IPS-15b (cell line): ENCODE results near the gene WASF2.

Experiments used
- H3K27me3 ChIP-seq: one replicate; pipeline ENCODE4 v1.6.1; 2013; ENCODE audit warnings: low read length; ENCODE audit not compliant: control insufficient read depth, insufficient read depth
- H3K36me3 ChIP-seq: one replicate; pipeline ENCODE4 v1.6.1; 2013; ENCODE audit warnings: low read length; ENCODE audit not compliant: control insufficient read depth, insufficient read depth
- H3K4me1 ChIP-seq: one replicate; pipeline ENCODE4 v1.6.1; 2013; ENCODE audit warnings: mild to moderate bottlenecking, low read length; ENCODE audit not compliant: control insufficient read depth, insufficient read depth
- H3K4me3 ChIP-seq: one replicate; pipeline ENCODE4 v1.5.1; 2013; ENCODE audit warnings: low read depth, low read length
- H3K9ac ChIP-seq: one replicate; pipeline ENCODE4 v1.6.1; 2013; ENCODE audit warnings: low read depth, mild to moderate bottlenecking, low read length
- H3K9me3 ChIP-seq: one replicate; pipeline ENCODE4 v1.6.1; 2013; ENCODE audit warnings: mild to moderate bottlenecking, low read length; ENCODE audit not compliant: control insufficient read depth, insufficient read depth

Gene WASF2

DNA sequence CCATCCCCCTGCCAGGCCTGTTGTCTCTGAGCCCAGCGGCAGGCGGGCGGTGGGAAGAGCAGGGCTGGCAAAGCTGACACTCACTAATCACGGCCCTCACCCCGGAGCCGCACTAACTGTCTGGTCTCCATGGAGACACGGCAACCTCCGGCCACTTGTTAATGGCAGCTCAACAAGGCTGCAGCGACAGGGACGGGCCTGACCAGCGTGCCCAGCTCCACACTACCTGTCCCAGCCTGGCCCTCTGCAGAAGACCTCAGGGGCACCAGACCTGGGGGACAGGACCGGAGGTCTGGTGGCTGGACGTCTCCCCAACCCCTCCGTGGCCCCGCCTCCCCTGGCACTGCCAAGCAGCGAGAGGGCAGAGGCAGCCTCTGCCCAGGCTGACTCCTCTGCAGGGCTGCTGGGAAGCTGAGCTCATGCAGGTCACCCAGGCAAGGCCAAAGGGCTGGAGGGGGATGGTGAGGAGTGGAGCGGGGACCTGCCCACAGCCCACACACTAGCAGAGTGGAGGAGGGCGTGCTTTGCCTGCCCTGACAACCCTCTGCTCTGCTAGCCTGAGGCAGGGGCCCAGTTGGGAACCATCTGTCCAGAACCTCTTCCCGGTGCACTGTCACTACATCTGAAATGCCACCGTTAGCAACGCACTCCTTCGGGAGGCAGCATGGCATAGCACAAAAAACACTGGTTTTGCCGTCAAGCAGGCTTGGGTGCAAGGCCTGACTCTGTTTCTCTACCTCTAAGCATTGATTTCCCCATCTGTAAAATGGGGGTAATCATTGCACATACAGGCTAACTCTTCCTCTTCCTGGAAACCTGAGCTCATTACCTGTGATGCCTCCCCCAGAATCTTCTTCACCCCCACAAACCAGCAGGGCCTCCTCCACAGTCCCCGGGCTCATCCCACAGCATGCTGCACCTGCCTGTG lies 29.6 kb upstream of the WASF2 start:
- H3K4me3 ChIP-seq = no peak overlapping the region
- no peak overlapping the region for H3K9ac ChIP-seq
- H3K27me3 ChIP-seq = no peaks in the 10 kb centered on the region
- no peaks in the 10 kb centered on the region for H3K9me3 ChIP-seq
- H3K4me1 ChIP-seq = peaks cover 17% of the 10 kb centered on the region
- no peaks in the 10 kb centered on the region for H3K36me3 ChIP-seq

DNA sequence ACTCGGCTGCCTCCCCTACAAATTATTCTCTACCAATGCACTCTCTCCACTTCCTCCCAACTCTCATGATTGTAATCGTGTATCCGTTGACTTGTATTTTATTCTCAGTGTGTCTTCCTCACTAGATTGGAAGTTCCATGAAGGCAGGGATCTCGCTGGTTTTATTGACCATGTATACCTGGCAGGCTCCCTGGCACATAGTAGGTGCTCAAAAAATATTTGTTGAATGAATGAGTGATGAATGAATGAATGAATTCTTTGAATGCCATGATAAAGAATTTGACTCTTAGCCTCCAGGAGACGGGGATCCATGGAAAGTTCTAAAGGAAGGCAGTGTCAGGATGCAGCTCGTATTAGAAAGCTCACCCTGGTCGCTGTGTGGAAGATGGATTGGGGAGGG lies 28.8 kb upstream of the WASF2 start:
- H3K4me1 ChIP-seq = peaks cover 14% of the 10 kb centered on the region
- no peaks in the 10 kb centered on the region for H3K27me3 ChIP-seq
- no peak overlapping the region for H3K9ac ChIP-seq
- no peak overlapping the region for H3K4me3 ChIP-seq
- H3K36me3 ChIP-seq = no peaks in the 10 kb centered on the region
- H3K9me3 ChIP-seq = no peaks in the 10 kb centered on the region

DNA sequence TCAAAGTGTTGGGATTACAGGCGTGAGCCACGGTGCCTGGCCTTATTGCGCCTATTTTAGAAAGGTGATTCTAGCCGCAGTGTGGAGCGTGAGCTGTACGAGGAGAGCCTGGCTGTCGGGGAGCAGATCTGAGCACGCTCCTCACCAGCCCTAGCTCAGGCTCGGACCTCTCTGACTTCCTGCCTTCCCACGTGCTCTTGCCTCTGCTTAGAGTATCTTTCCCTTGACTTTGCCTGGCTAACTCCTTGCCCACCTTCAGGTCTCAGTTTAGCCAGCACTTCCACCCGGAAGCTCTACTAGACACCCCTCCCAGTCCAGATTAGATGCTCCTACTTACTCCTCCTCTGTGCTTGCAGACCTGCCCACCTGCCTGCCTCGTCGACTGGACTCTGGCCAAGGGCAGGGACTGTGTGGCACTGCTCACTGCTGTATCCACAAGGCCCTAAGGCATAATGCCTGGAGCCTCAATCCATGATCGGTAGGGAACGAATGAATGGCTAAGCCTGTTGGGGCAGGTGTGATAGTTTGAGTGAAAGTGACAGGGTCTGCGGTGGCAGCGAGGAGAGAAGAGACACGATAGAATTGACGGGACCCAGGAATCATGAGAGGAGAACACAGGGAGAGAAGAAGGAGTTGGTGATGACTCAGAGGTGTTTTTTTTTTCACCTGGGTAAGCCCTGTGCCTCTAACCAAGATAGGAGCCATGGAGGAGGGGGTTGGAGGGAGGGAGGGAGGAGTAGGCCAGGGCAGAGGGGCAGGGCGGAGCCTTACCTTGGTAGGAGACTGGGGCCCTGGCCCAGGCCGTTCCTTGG lies 28.1 kb upstream of the WASF2 start:
- H3K27me3 ChIP-seq = no peaks in the 10 kb centered on the region
- H3K9me3 ChIP-seq = no peaks in the 10 kb centered on the region
- no peak overlapping the region for H3K9ac ChIP-seq
- no peak overlapping the region for H3K4me3 ChIP-seq
- peaks cover 7% of the 10 kb centered on the region for H3K4me1 ChIP-seq
- no peaks in the 10 kb centered on the region for H3K36me3 ChIP-seq

- Histone ChIP-seq H3K4me1 (peaks cover 4% of the 10 kb centered on the region), H3K27me3 (no peaks in the 10 kb centered on the region), H3K9me3 (no peaks in the 10 kb centered on the region), H3K4me3 (no peak overlapping the region), H3K36me3 (no peaks in the 10 kb centered on the region), H3K9ac (no peak overlapping the region)
These were observed 27.3 kb upstream of the WASF2 start for GRCh38 chr1:27517301-27517700.

DNA sequence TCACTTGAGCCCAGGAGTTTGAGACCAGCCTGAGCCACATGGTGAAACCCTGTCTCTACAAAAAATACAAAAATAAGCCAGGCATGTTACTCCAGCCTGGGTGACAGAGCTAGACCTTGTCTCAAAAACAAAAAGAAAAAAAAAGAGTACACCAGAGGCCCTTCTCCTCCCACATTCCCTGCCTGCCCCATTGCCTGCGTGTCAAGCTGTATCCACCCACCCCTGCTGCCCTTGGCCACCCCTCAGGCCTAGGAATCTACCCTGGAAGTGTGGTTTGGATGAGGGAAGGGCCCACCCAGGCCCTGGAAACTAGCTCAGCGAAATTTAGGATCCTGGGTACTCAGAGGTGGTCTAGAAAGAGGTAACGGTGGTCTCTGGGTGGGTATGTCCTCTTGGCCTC lies 25.7 kb upstream of the WASF2 start:
- no peaks in the 10 kb centered on the region for H3K9me3 ChIP-seq
- H3K9ac ChIP-seq = no peak overlapping the region
- H3K36me3 ChIP-seq = no peaks in the 10 kb centered on the region
- no peak overlapping the region for H3K4me3 ChIP-seq
- H3K4me1 ChIP-seq = peaks cover 4% of the 10 kb centered on the region
- no peaks in the 10 kb centered on the region for H3K27me3 ChIP-seq

- Histone ChIP-seq H3K9ac (no peak overlapping the region), H3K4me1 (peaks cover 7% of the 10 kb centered on the region), H3K4me3 (no peak overlapping the region), H3K36me3 (no peaks in the 10 kb centered on the region), H3K9me3 (no peaks in the 10 kb centered on the region), H3K27me3 (no peaks in the 10 kb centered on the region)
These were observed 24.0 kb upstream of the WASF2 start for GRCh38 chr1:27513958-27514357.

DNA sequence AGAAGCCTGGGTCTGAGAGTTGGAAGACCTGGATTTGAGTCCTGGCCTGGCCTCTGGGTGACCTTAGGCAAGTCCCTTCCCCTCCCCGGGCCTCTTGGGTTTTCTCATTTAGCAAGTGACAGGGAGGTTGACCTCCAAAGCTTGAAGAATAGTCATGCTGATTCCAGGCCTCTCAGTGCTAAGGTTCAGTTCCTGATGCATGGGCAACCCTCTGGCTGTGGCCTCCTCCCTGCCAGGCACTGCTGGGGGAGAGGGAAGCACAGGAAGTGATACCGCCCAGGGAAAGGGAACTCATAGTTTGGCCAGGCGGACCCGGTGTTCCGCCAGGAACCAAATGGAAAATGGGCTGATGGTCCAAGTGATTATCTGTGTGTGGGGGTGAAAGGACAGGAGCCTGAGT lies 23.6 kb upstream of the WASF2 start:
- H3K9me3 ChIP-seq = no peaks in the 10 kb centered on the region
- H3K4me1 ChIP-seq = peaks cover 5% of the 10 kb centered on the region

DNA sequence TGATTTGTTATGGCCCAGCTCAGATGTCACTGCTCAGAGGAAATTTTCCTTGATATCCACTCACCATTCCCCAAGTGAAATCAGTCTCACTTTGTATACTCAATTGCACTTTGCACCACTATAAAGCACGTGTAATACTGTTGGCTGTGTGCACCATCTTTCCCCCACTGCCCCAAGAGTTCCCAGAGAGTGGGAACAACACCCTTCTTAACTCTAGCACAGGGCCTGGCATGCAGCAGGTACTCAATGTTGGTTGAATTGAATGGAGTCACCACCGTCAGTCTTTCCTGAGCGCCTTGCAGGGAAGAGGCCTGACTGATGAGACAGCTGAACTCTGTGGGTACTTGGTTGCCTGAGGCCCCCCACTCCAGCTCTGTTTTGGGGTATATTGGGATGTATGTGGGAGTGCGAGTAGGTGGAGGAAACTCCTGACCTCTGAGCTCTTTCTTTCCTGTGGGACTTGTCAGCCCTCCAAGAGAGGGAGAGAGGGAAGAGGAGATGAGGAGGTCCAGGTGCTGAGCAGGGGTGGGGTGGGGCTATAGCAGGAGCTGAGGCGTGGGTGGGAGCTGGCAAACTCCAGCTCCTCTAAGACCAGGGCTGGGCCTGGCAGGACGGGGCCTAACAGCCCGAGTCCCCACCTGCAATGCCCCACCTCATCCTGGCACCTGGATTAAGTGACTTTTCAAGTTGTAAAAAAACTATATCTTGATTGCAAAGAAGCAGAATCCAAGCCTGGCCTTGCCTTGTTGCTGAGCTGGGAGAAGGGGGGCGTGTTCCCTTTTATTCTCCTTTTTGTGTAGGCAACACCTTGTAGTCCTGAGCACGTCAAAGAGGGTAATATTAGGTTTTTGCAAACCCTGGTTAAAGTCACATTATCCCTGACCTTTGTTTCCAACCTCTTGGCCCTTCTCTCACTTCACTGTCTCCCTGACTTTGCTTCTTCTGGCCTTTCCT lies 19.4 kb upstream of the WASF2 start:
- Histone ChIP-seq H3K9me3 (no peaks in the 10 kb centered on the region), H3K27me3 (no peaks in the 10 kb centered on the region), H3K36me3 (no peaks in the 10 kb centered on the region), H3K4me1 (peaks cover 4% of the 10 kb centered on the region), H3K9ac (no peak overlapping the region), H3K4me3 (no peak overlapping the region)

More for the DNA sequence above, 23.6 kb upstream of the WASF2 start:
- Histone ChIP-seq H3K9ac (no peak overlapping the region), H3K4me3 (no peak overlapping the region), H3K36me3 (no peaks in the 10 kb centered on the region), H3K27me3 (no peaks in the 10 kb centered on the region)

DNA sequence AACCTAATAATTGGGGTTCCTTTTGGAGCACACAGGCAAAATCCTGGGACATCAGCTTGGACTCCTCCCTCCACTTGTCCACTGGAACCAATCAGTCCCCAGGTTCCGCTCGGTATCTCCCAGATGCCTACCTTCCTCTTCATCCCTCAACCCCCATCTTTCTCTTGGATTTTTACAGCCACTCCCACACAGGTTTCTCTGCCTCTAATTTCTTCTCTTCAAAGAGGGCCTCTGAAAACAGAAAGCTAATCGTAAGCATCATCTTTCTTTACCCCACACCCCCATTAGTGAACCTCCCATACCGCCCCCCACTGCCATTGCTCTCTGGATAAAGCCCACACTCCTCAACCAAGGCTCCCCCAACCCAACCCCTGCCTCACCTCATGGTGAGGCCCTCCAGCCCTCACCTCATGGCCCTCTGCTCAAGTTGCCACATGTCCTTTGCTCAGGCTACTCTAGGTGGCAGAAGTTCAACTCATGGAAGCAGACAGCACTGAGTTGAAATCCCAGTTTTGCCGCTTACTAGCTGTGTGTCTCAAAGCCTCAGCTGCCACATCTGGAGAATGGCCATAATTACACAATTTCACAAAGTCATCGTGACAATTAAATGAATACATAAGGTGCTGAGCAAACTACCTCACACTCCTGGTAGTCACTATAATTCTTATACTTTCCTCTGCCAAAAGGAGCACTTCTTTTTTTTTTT lies 18.1 kb upstream of the WASF2 start:
- H3K27me3 ChIP-seq = no peaks in the 10 kb centered on the region
- no peak overlapping the region for H3K4me3 ChIP-seq
- H3K9ac ChIP-seq = no peak overlapping the region
- H3K4me1 ChIP-seq = peaks cover 6% of the 10 kb centered on the region
- H3K36me3 ChIP-seq = no peaks in the 10 kb centered on the region
- H3K9me3 ChIP-seq = no peaks in the 10 kb centered on the region

GRCh38 chr1:27506703-27507102 lies 16.7 kb upstream of the WASF2 start:
- H3K9ac ChIP-seq = no peak overlapping the region
- no peaks in the 10 kb centered on the region for H3K36me3 ChIP-seq
- H3K4me1 ChIP-seq = peaks cover 6% of the 10 kb centered on the region
- H3K9me3 ChIP-seq = no peaks in the 10 kb centered on the region
- no peak overlapping the region for H3K4me3 ChIP-seq
- H3K27me3 ChIP-seq = no peaks in the 10 kb centered on the region

DNA sequence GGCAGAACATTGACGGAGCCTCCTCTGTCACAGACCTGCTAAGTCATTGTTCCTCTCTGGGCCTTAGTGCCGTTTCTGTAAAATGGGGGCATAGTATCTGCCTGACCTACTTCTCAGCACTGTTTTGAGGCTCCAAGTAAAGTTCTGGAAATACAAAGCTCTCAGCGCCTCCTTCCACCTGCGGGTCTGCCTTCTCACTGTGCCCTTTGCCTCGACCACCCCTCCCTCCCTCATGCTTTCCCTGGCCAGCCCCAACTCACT lies 15.4 kb upstream of the WASF2 start:
- Histone ChIP-seq H3K27me3 (no peaks in the 10 kb centered on the region), H3K9ac (no peak overlapping the region), H3K9me3 (no peaks in the 10 kb centered on the region), H3K4me1 (peaks cover 6% of the 10 kb centered on the region), H3K36me3 (no peaks in the 10 kb centered on the region), H3K4me3 (no peak overlapping the region)
